SH-SY5Y (cell line): ENCODE data around the gene SLC25A21.

ENCODE experiments used
- GATA2 ChIP-seq: IDR thresholded peaks from 2 replicates; pipeline ENCODE4 v1.6.1; 2011; ENCODE audit warnings: mild to moderate bottlenecking, low read depth, low read length
- GATA3 ChIP-seq: IDR thresholded peaks from 2 replicates; pipeline ENCODE4 v1.6.1; 2011; ENCODE audit warnings: low read depth, mild to moderate bottlenecking, low read length, moderate library complexity

DNA sequence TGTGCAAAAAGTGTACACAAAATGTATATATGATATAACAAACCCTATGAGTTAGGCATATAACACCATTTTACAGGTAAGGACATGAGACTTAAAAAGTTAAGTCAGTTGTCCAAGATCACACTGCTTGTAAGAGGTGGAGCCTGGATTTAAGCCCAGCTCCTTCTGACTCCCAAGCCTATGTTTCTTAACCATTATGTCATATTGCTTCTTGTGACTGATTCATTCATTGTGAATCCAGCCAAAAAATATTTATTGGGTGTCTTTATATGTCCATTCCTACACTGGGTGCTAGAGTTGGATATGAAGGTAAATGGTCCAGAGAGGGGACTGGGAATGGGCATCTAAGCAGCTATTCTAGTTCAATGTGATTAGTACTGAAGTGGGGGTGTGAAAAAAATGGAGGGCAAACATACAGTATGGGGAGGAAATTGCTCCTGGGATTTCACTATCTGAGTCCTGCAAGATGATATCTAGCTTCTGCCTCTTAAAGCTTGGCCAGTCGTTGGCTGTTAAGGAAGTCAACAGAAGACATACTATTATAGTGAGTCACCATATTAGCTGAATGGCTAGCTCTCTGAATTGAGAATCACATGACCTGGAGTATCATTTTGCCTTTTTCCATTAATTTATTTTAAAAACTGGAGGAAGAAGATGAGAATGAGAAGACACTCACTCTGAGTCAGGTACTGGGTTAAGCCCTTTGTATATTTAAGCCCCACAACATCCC lies 481.9 kb downstream of the SLC25A21 start:
- no peak for TF ChIP-seq GATA3
- no peak for TF ChIP-seq GATA2
